Activated CD4-positive, alpha-beta T cell treated with anti-CD3 and anti-CD28 coated beads, Interleukin-10, Interleukin-2, amounts not matched to agents 100 ng/mL and 50 ng/mL, durations not matched to agents 16 hours and 8 hours (primary cell): Measurements from ENCODE around the gene CRB2.

ENCODE experiments used
- DNase-seq: peaks from one replicate; pipeline ENCODE4 v3.0.0-alpha.2; 2020

The CRB2 gene

DNA sequence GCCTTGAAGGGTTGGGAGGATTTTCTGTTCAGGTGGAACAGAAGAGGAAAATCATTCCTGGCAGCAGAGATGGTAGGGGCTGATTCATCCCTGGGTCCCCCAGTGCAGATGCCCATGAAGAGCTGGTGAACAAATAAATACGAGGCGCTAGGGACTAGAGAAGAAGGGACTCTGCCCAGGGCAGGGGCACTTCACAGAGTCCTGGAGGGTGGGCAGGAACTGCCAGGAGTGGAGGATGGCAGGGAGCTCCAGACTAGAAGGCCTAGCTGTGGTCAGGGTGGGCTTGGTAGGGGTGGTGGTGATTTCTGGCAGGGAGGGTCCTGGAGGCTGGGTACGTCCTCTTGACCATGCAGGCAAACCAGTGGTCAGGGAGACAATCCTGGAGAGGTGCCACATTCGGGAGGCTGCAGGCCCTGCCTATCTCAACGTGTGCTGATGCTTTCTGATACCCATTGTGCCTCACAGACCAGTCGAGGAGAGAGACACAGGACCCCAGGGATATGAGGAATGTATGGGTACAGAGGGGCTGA lies 69.9 kb downstream of the CRB2 start:
- DNase-seq = no peak

GRCh38 chr9:123426406-123426805 lies 70.4 kb downstream of the CRB2 start:
- DNase-seq = no peak
